ENCODE results near the gene PLA2G6.

Gene PLA2G6

GRCh38 chr22:38109371-38110001 lies 72.1 kb downstream of the PLA2G6 start:
- no peak for DNase-seq

GRCh38 chr22:38108561-38109319 lies 72.9 kb downstream of the PLA2G6 start:
- DNase-seq: no peak

GRCh38 chr22:38107692-38108515 lies 73.7 kb downstream of the PLA2G6 start:
- DNase-seq: no peak

GRCh38 chr22:38106814-38107578 lies 74.6 kb downstream of the PLA2G6 start:
- DNase-seq: no peak

- DNase-seq: no peak
Measured at GRCh38 chr22:38104084-38104483, 77.5 kb downstream of the PLA2G6 start.

- DNase-seq: no peak
Measured at GRCh38 chr22:38103641-38104040, 78.0 kb downstream of the PLA2G6 start.

GRCh38 chr22:38098410-38099249 lies 83.0 kb downstream of the PLA2G6 start:
- no peak for DNase-seq

GRCh38 chr22:38097557-38098409 lies 83.8 kb downstream of the PLA2G6 start:
- no peak for DNase-seq

GRCh38 chr22:38097058-38097457 lies 84.6 kb downstream of the PLA2G6 start:
- no peak for DNase-seq

- no peak for DNase-seq
Measured at GRCh38 chr22:38089474-38089851, 92.2 kb downstream of the PLA2G6 start.

GRCh38 chr22:38088629-38089473 lies 92.8 kb downstream of the PLA2G6 start:
- DNase-seq: no peak

GRCh38 chr22:38087855-38088254 lies 93.8 kb downstream of the PLA2G6 start:
- no peak for DNase-seq

- no peak for DNase-seq
Measured at GRCh38 chr22:38086942-38087341, 94.7 kb downstream of the PLA2G6 start.

GRCh38 chr22:38086001-38086845 lies 95.4 kb downstream of the PLA2G6 start:
- DNase-seq: no peak

- no peak for DNase-seq
Measured at GRCh38 chr22:38085501-38085900, 96.1 kb downstream of the PLA2G6 start.

- DNase-seq: no peak
Measured at GRCh38 chr22:38085056-38085455, 96.6 kb downstream of the PLA2G6 start.

GRCh38 chr22:38083931-38084631 lies 97.5 kb downstream of the PLA2G6 start, which contains the start of gene SLC16A8:
SLC16A8 (minus strand) TSS chr22:38084184; CDS start chr22:38082873, 1,311 bp downstream.
- DNase-seq: no peak

GRCh38 chr22:38082986-38083710 lies 98.5 kb downstream of the PLA2G6 start:
- no peak for DNase-seq
